HTERT RPE-1 (cell line): Measurements from ENCODE around the gene TUBB4A.

Experiments used
- in situ Hi-C: fragments of 300-500 bp; cut with MboI; formaldehyde crosslinking; loops from 4 replicates; pipeline ENCODE4 v1.14.3; 2020; ENCODE audit warnings: low sequenced_read_pairs

The TUBB4A gene

GRCh38 chr19:6498294-6499036 lies 3.6 kb downstream of the TUBB4A start:
- in situ Hi-C loops, result no loop called here

GRCh38 chr19:6495947-6496346 lies 6.2 kb downstream of the TUBB4A start:
- in situ Hi-C loops, result no loop called here

GRCh38 chr19:6494438-6495036 lies 7.6 kb downstream of the TUBB4A start:
- in situ Hi-C loops, result no loop called here

- in situ Hi-C loops, result no loop called here
Observed at GRCh38 chr19:6491802-6492592, 10.1 kb downstream of the TUBB4A start.

- in situ Hi-C loops, result no loop called here
Observed at GRCh38 chr19:6490134-6490533, 12.0 kb downstream of the TUBB4A start.

GRCh38 chr19:6489278-6490061 lies 12.6 kb downstream of the TUBB4A start:
- in situ Hi-C loops, result no loop called here

GRCh38 chr19:6484831-6485230 lies 17.3 kb downstream of the TUBB4A start:
- in situ Hi-C loops, result no loop called here

- in situ Hi-C loops, result no loop called here
Observed at GRCh38 chr19:6484230-6484629, 17.9 kb downstream of the TUBB4A start.

GRCh38 chr19:6483235-6483634 lies 18.9 kb downstream of the TUBB4A start:
- in situ Hi-C loops, result no loop called here

GRCh38 chr19:6482343-6482686 lies 19.8 kb downstream of the TUBB4A start:
- in situ Hi-C loops, result no loop called here

- in situ Hi-C loops, result no loop called here
Observed at GRCh38 chr19:6481541-6482342, 20.4 kb downstream of the TUBB4A start, which contains the start of gene DENND1C. DENND1C (minus strand) TSS chr19:6481787; CDS start chr19:6481695, 92 bp downstream.

- in situ Hi-C loops, result no loop called here
Observed at GRCh38 chr19:6480848-6481415, 21.2 kb downstream of the TUBB4A start.

- in situ Hi-C loops, result no loop called here
Observed at GRCh38 chr19:6479836-6480398, 22.2 kb downstream of the TUBB4A start.

GRCh38 chr19:6478815-6479214 lies 23.3 kb downstream of the TUBB4A start:
- in situ Hi-C loops, result no loop called here

GRCh38 chr19:6476896-6477431 lies 25.1 kb downstream of the TUBB4A start:
- in situ Hi-C loops, result no loop called here

GRCh38 chr19:6476155-6476895 lies 25.8 kb downstream of the TUBB4A start:
- in situ Hi-C loops, result no loop called here

- in situ Hi-C loops, result no loop called here
Observed at GRCh38 chr19:6475321-6476108, 26.6 kb downstream of the TUBB4A start.

- in situ Hi-C loops, result no loop called here
Observed at GRCh38 chr19:6473647-6474046, 28.5 kb downstream of the TUBB4A start.
